Progenitor cell of endocrine pancreas (in vitro differentiated cells): ENCODE data around the gene THADA. TPM values are rescaled to one million over a fixed set of nuclear protein-coding genes. Genes with fewer than 3 reads are reported as not detected.

ENCODE experiments used
- DNase-seq: peaks from one replicate; pipeline ENCODE4 v3.0.0; 2021; ENCODE audit warnings: low spot score; ENCODE audit not compliant: unreplicated experiment
- H3K27ac Mint-ChIP-seq: 2 replicates; pipeline ENCODE4 v1.8.0; 2021; ENCODE audit warnings: mild to moderate bottlenecking, moderate library complexity, mixed read lengths
- H3K27me3 Mint-ChIP-seq: 2 replicates; pipeline ENCODE4 v1.8.0; 2021; ENCODE audit warnings: mixed read lengths
- H3K36me3 Mint-ChIP-seq: 2 replicates; pipeline ENCODE4 v1.8.0; 2022; ENCODE audit warnings: mixed read lengths; ENCODE audit not compliant: insufficient read depth
- H3K4me1 Mint-ChIP-seq: 2 replicates; pipeline ENCODE4 v1.8.0; 2021; ENCODE audit warnings: low read depth, mixed read lengths
- H3K4me3 Mint-ChIP-seq: 2 replicates; pipeline ENCODE4 v1.8.0; 2021; ENCODE audit warnings: low read depth, mild to moderate bottlenecking, moderate library complexity, mixed read lengths
- H3K9me3 Mint-ChIP-seq: 2 replicates; pipeline ENCODE4 v1.8.0; 2021; ENCODE audit warnings: low read depth, mixed read lengths
- total RNA-seq: library from RNA; stranded (reverse); gene quantifications from 2 replicates; pipeline ENCODE4 v1.2.1, GENCODE V29; 2021
- TF ChIP-seq, protein P1 (sequence below): fragments of 200-600 bp; sonication (generic); IDR thresholded peaks from one replicate; pipeline ENCODE4 v1.5.0; 2021; ENCODE audit warnings: antibody characterized with exemption, mild to moderate bottlenecking; ENCODE audit not compliant: unreplicated experiment

THADA gene
- total RNA-seq, 1 donor from 2014 or later, result 39.4 TPM

GRCh38 chr2:43324259-43325106, 271.4 kb downstream of the THADA start:
- DNase-seq, result no peak
- TF ChIP-seq, protein P1, sequence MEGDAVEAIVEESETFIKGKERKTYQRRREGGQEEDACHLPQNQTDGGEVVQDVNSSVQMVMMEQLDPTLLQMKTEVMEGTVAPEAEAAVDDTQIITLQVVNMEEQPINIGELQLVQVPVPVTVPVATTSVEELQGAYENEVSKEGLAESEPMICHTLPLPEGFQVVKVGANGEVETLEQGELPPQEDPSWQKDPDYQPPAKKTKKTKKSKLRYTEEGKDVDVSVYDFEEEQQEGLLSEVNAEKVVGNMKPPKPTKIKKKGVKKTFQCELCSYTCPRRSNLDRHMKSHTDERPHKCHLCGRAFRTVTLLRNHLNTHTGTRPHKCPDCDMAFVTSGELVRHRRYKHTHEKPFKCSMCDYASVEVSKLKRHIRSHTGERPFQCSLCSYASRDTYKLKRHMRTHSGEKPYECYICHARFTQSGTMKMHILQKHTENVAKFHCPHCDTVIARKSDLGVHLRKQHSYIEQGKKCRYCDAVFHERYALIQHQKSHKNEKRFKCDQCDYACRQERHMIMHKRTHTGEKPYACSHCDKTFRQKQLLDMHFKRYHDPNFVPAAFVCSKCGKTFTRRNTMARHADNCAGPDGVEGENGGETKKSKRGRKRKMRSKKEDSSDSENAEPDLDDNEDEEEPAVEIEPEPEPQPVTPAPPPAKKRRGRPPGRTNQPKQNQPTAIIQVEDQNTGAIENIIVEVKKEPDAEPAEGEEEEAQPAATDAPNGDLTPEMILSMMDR, result no peak
- no peaks in the 10 kb centered on the region for H3K27me3 Mint-ChIP-seq
- peaks cover 3% of the 10 kb centered on the region for H3K36me3 Mint-ChIP-seq
- no peaks in the 10 kb centered on the region for H3K9me3 Mint-ChIP-seq
- no peak overlapping the region for H3K4me3 Mint-ChIP-seq
- peaks cover 7% of the 10 kb centered on the region for H3K4me1 Mint-ChIP-seq
- H3K27ac Mint-ChIP-seq, result no peak overlapping the region

DNA sequence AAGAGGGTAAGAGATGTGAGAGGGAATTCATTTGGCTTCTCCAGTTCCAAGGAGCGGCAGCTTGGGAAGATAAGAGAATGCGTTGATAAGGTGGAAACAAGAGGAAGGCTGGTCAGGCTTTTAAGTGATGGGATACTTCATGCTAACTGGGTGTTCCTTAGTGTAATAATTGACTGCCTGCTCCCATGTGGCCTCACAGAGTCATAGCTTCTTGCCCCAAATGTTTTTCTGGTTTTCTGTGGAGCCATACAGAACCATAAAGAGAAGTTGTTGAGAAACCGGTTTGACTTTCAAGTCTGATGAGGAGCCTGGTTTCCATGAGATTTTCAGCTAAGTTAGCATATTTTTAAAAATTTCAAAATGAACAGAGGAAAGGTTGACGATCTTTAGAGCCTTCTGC, 272.0 kb downstream of the THADA start:
- no peak for DNase-seq
- Mint-ChIP-seq H3K27me3 (no peaks in the 10 kb centered on the region), H3K36me3 (peaks cover 3% of the 10 kb centered on the region), H3K4me3 (no peak overlapping the region), H3K4me1 (peaks cover 11% of the 10 kb centered on the region), H3K27ac (no peak overlapping the region), H3K9me3 (no peaks in the 10 kb centered on the region)
- TF ChIP-seq, protein P1, result no peak

DNA sequence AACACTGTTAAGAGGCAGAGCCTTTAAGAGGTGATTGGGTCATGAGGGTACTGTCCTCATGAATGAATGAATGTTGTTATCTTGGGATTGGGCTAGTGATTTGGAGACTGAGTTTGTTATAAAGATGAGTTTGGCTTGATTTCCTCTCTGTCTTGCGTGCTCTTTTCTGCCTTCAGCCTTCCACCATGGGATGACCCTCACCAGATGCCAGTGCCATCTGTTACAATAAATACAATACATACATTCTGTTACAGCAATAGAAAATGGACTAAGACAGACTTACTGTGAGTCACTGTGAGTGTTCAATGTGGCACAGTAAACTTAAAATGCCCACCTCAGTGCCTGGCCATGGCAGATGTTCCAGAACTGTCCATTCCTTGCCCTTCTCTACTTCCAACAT, 274.4 kb downstream of the THADA start:
- Mint-ChIP-seq H3K4me1 (peaks cover 11% of the 10 kb centered on the region), H3K36me3 (peaks cover 3% of the 10 kb centered on the region), H3K9me3 (no peaks in the 10 kb centered on the region), H3K4me3 (no peak overlapping the region), H3K27me3 (no peaks in the 10 kb centered on the region), H3K27ac (no peak overlapping the region)
- TF ChIP-seq, protein P1, result no peak
- no peak for DNase-seq

DNA sequence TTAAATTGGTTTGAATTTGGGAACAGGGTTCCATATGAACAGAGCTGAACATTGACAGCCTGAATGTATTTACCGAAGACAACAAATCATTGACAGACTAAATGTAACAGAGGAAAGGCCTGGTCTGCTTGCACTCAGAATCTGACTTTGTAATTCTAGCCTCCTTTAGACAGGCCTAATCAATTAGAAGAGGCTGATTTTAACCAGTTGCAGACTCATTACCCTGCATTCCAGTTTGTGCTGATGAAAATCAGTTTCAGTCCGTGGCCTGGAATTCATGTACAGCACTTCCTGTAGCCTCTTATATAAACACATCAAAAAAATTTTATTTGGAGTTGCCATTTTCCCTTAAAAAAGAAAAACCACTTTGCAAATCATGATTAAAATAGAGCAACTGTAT, 276.3 kb downstream of the THADA start:
- Mint-ChIP-seq H3K27me3 (no peaks in the 10 kb centered on the region), H3K4me3 (no peak overlapping the region), H3K27ac (no peak overlapping the region), H3K36me3 (peaks cover 2% of the 10 kb centered on the region), H3K9me3 (no peaks in the 10 kb centered on the region), H3K4me1 (peaks cover 11% of the 10 kb centered on the region)
- TF ChIP-seq, protein P1, result no peak
- no peak for DNase-seq

DNA sequence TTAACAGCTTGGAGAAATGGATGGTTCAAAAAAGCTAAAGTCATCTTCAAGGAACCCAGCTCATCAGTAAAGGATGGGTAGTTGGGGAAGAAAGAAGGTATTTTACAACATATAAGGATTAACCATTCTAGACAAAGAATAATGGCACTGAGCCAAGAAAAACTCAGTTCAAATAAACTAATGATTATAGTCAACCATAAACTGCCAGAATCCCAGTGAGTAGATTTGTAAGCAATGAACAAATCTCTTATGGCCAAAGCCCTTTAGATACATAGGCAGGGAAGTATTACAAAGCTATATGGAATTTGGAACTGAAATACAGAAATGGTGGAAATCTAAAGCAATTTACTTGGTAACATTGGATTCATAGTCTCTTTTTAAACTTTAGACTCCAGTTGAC, 277.0 kb downstream of the THADA start:
- DNase-seq, result no peak
- peaks cover 14% of the 10 kb centered on the region for H3K4me1 Mint-ChIP-seq
- H3K36me3 Mint-ChIP-seq, result peaks cover 2% of the 10 kb centered on the region
- H3K27me3 Mint-ChIP-seq, result no peaks in the 10 kb centered on the region
- H3K27ac Mint-ChIP-seq, result no peak overlapping the region
- H3K4me3 Mint-ChIP-seq, result no peak overlapping the region
- no peaks in the 10 kb centered on the region for H3K9me3 Mint-ChIP-seq
- TF ChIP-seq, protein P1, result no peak
